ENCODE data around the gene TXNL1.

The TXNL1 gene

DNA sequence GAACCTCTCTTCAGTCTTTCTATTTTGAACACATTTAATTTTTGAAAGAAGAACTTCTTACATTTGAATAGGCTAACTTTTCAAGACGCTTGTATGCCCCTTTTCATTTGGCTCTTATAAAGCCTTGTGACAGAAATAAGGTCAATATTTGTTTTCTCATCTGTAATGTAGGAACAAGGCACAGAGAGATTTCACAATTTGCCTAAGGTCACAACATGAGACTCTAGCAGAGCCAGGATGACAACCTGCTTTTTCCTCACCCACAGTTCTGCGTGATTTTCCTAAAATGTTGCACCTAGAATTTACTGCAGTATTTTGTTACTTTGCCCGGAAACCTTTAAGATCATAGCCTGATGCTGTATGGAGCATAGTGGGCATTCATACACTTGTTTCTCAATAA is 67.4 kb downstream of the TXNL1 start:
- Histone ChIP-seq H3K9ac (ENCODE audit: low read length in 2 of 2) (no peak overlapping the region), H3K27me3 (ENCODE audit: control insufficient read depth in 1 of 2, insufficient read depth in 2 of 2, low read length in 2 of 2) (no peaks in the 10 kb centered on the region), H3K9me3 (ENCODE audit: control insufficient read depth in 2 of 2, low read length in 2 of 2) (no peaks in the 10 kb centered on the region), H3K4me3 (ENCODE audit: low read length in 2 of 2) (no peak overlapping the region), H3K36me3 (ENCODE audit: control insufficient read depth in 2 of 2, insufficient read depth in 2 of 2, low read length in 2 of 2) (no peaks in the 10 kb centered on the region), H3K27ac (ENCODE audit: low read length) (no peak overlapping the region), H3K4me1 (ENCODE audit: control insufficient read depth, insufficient read depth, low read length) (peaks cover under 1% of the 10 kb centered on the region)

DNA sequence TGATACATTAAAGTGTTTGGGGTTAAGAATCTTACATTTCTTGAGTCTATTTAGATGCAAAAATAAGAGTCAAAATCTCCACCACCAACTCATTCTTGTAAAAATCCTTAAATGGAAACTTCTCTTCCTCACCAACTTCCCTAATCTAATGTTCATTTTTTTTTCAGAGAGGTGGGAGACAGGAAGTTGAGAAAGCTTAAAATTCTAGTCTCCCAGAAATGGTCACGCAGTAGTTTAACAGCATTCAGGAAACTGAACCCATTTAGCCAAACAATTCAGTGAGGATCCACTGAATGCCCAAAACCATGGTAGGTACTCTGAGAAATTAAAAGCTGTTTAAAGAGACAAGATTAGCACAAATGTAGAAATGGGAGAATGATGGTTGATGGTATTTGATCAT is 69.0 kb downstream of the TXNL1 start:
- no peaks in the 10 kb centered on the region for H3K9me3 ChIP-seq (ENCODE audit: control insufficient read depth in 2 of 2, low read length in 2 of 2)
- H3K4me1 ChIP-seq (ENCODE audit: control insufficient read depth, insufficient read depth, low read length), result peaks cover 3% of the 10 kb centered on the region
- no peaks in the 10 kb centered on the region for H3K36me3 ChIP-seq (ENCODE audit: control insufficient read depth in 2 of 2, insufficient read depth in 2 of 2, low read length in 2 of 2)
- no peak overlapping the region for H3K9ac ChIP-seq (ENCODE audit: low read length in 2 of 2)
- no peak overlapping the region for H3K27ac ChIP-seq (ENCODE audit: low read length)
- no peak overlapping the region for H3K4me3 ChIP-seq (ENCODE audit: low read length in 2 of 2)
- H3K27me3 ChIP-seq (ENCODE audit: control insufficient read depth in 1 of 2, insufficient read depth in 2 of 2, low read length in 2 of 2), result no peaks in the 10 kb centered on the region

DNA sequence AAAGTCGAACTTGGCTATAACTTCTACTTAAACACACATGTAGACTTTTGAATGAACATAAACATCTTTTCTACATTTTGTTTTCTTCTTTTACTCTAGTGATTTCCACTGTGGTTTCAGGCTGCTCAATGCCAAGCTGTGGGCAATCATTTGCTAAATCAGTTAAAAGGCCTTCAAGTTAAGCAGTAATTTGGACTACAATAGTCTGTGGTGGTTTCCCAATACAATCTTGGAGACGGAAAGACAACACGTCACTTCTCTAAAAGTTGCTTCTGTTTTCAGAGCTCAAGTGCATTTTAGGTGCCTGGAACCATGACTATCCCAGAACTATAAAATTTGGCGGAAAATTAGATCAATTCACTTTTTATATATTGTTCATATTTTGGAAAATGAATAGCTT is 69.4 kb downstream of the TXNL1 start:
- Histone ChIP-seq H3K9ac (ENCODE audit: low read length in 2 of 2) (no peak overlapping the region), H3K36me3 (ENCODE audit: control insufficient read depth in 2 of 2, insufficient read depth in 2 of 2, low read length in 2 of 2) (no peaks in the 10 kb centered on the region), H3K27ac (ENCODE audit: low read length) (no peak overlapping the region), H3K27me3 (ENCODE audit: control insufficient read depth in 1 of 2, insufficient read depth in 2 of 2, low read length in 2 of 2) (no peaks in the 10 kb centered on the region), H3K4me1 (ENCODE audit: control insufficient read depth, insufficient read depth, low read length) (peaks cover 3% of the 10 kb centered on the region), H3K9me3 (ENCODE audit: control insufficient read depth in 2 of 2, low read length in 2 of 2) (no peaks in the 10 kb centered on the region), H3K4me3 (ENCODE audit: low read length in 2 of 2) (no peak overlapping the region)

DNA sequence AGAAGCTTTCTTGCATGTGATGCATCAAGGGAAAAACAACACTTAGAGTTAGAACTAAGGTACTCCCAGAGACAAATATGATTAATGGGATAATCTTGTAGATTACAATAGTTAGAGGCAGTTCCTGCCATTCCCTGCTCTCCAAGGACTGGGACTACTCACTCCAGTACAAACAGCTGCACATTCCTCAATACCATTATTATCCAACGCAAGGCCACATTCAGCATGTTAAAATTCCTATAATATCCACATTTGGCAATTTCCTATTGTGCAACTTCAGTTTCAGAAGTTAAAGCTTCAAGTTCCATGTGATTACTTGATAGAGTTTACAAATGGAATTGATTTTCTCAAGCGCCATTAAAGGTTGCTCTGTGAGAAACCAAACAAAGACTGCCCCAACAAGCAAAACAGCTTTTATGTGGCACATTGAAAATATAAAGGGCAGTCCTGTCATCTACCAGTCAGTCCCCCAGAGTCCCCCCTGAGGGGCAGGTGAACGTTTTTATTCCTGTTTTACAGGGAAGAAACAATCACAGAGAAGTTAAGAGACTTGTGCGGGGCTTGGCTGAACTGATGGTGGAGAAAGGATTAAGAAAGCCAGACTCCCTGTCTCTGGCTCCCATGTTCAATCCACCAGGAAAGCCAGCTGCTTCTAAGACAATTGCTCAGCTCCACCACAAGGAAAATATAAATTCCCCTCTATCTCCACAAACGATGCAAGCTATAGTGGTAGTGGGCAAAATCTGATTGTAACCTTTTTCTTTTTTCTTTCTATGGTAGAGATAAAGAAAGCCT is 72.6 kb downstream of the TXNL1 start:
- Histone ChIP-seq H3K27me3 (ENCODE audit: control insufficient read depth in 1 of 2, insufficient read depth in 2 of 2, low read length in 2 of 2) (no peaks in the 10 kb centered on the region), H3K9ac (ENCODE audit: low read length in 2 of 2) (no peak overlapping the region), H3K36me3 (ENCODE audit: control insufficient read depth in 2 of 2, insufficient read depth in 2 of 2, low read length in 2 of 2) (no peaks in the 10 kb centered on the region), H3K9me3 (ENCODE audit: control insufficient read depth in 2 of 2, low read length in 2 of 2) (no peaks in the 10 kb centered on the region), H3K4me3 (ENCODE audit: low read length in 2 of 2) (no peak overlapping the region), H3K4me1 (ENCODE audit: control insufficient read depth, insufficient read depth, low read length) (peaks cover 3% of the 10 kb centered on the region), H3K27ac (ENCODE audit: low read length) (no peak overlapping the region)

DNA sequence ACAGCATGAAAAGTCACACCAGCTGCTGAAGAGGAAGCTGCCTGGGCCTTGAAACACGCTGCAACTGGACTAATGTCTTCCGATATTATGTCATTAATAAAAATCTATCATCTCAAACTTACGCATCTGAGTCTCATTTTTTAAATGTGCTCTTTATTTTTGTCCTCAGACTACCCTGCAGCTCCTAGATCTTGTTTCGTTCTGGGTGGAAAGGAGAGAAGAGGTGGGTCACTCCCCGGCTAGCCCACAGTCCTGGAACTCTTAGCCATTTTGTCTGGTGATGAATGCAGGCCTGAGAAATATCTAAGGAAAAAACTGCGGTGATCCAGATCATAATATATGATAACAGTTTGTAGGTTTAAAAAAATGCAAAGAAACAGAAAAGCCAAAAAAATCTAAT is 73.3 kb downstream of the TXNL1 start:
- Histone ChIP-seq H3K9me3 (ENCODE audit: control insufficient read depth in 2 of 2, low read length in 2 of 2) (no peaks in the 10 kb centered on the region), H3K27me3 (ENCODE audit: control insufficient read depth in 1 of 2, insufficient read depth in 2 of 2, low read length in 2 of 2) (no peaks in the 10 kb centered on the region), H3K4me3 (ENCODE audit: low read length in 2 of 2) (no peak overlapping the region), H3K9ac (ENCODE audit: low read length in 2 of 2) (no peak overlapping the region), H3K27ac (ENCODE audit: low read length) (no peak overlapping the region), H3K36me3 (ENCODE audit: control insufficient read depth in 2 of 2, insufficient read depth in 2 of 2, low read length in 2 of 2) (no peaks in the 10 kb centered on the region), H3K4me1 (ENCODE audit: control insufficient read depth, insufficient read depth, low read length) (peaks cover 3% of the 10 kb centered on the region)

DNA sequence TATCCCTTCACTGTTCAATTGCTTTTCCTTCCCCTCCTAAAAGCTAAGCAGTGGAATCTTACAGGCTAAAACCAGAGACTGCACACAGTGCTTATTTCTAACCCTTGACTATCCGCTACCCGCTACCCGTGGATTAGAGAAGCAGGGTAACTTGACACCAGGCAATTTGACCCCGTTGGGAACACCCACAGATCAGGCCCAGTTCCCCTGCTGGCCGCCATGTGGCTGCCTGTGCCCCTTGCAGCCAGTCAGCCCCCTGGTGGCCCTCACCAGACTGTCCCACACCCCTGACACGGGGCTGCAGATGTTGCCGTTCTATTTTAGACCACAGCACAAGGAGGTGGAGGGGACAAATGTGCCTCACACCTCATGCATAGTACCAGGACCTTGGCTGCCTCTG is 74.8 kb downstream of the TXNL1 start:
- peaks cover 3% of the 10 kb centered on the region for H3K4me1 ChIP-seq (ENCODE audit: control insufficient read depth, insufficient read depth, low read length)
- no peaks in the 10 kb centered on the region for H3K27me3 ChIP-seq (ENCODE audit: control insufficient read depth in 1 of 2, insufficient read depth in 2 of 2, low read length in 2 of 2)
- no peak overlapping the region for H3K27ac ChIP-seq (ENCODE audit: low read length)
- no peak overlapping the region for H3K9ac ChIP-seq (ENCODE audit: low read length in 2 of 2)
- no peak overlapping the region for H3K4me3 ChIP-seq (ENCODE audit: low read length in 2 of 2)
- H3K36me3 ChIP-seq (ENCODE audit: control insufficient read depth in 2 of 2, insufficient read depth in 2 of 2, low read length in 2 of 2), result no peaks in the 10 kb centered on the region
- no peaks in the 10 kb centered on the region for H3K9me3 ChIP-seq (ENCODE audit: control insufficient read depth in 2 of 2, low read length in 2 of 2)

DNA sequence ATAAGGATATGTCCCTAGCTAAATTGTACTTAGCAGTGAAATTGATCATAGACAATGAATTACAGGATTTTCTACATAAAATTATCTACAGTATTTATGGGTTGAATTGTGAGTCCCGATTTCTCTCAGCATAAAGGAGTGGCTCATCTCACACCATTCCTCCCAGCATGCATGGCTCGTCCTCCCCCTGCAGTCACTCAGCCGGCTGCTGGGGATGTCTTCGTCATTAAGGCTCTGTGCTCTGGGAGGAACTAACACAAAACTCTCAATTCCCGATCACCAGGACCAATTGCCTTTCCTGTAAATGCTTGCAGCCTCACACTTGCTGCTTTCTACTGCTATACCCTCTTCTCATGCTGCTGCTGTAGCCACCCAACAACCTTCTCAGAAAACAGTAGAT is 75.9 kb downstream of the TXNL1 start:
- Histone ChIP-seq H3K27me3 (ENCODE audit: control insufficient read depth in 1 of 2, insufficient read depth in 2 of 2, low read length in 2 of 2) (no peaks in the 10 kb centered on the region), H3K36me3 (ENCODE audit: control insufficient read depth in 2 of 2, insufficient read depth in 2 of 2, low read length in 2 of 2) (no peaks in the 10 kb centered on the region), H3K4me3 (ENCODE audit: low read length in 2 of 2) (no peak overlapping the region), H3K9ac (ENCODE audit: low read length in 2 of 2) (no peak overlapping the region), H3K4me1 (ENCODE audit: control insufficient read depth, insufficient read depth, low read length) (peaks cover 3% of the 10 kb centered on the region), H3K9me3 (ENCODE audit: control insufficient read depth in 2 of 2, low read length in 2 of 2) (no peaks in the 10 kb centered on the region), H3K27ac (ENCODE audit: low read length) (no peak overlapping the region)

DNA sequence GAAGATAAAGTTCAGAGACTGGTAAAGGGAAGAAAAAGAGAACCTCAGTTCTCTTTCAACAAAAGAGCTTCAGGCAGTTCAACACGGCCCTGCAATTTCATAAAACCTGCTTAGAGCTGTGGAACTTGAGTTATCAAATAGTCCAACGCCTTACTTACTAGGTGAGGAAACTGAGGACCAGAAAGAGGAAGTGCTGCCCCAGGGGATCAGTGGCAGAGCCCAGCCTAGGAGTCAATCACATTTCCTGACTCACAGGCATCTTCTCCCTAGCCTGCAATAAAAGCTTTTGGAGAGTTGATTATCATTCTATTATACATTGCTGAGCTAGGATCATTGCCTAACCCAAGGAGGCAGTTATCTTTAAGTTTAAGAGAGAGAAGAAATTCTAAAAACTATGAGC is 77.4 kb downstream of the TXNL1 start:
- Histone ChIP-seq H3K4me1 (ENCODE audit: control insufficient read depth, insufficient read depth, low read length) (peaks cover 2% of the 10 kb centered on the region), H3K27ac (ENCODE audit: low read length) (no peak overlapping the region), H3K27me3 (ENCODE audit: control insufficient read depth in 1 of 2, insufficient read depth in 2 of 2, low read length in 2 of 2) (no peaks in the 10 kb centered on the region), H3K36me3 (ENCODE audit: control insufficient read depth in 2 of 2, insufficient read depth in 2 of 2, low read length in 2 of 2) (no peaks in the 10 kb centered on the region), H3K9ac (ENCODE audit: low read length in 2 of 2) (no peak overlapping the region), H3K9me3 (ENCODE audit: control insufficient read depth in 2 of 2, low read length in 2 of 2) (no peaks in the 10 kb centered on the region), H3K4me3 (ENCODE audit: low read length in 2 of 2) (no peak overlapping the region)

DNA sequence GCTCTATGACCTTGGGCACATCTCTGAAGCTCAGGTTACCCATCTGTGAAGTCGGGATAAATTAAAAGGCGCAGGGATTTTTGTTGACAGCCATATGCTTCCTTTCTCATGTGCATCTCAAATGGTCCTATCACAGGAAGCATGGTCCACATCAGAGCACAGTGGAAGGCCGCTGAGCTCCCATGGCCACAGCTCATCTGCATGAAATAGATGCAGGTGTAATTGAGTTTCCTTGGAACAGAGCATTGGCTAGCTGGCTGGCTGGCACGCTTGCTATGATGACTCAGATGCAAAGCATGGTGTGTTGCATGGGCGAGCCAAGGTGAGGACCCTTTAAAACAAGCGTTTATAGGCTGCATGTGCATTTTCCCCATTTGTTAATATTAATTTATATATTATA is 79.3 kb downstream of the TXNL1 start:
- no peaks in the 10 kb centered on the region for H3K4me1 ChIP-seq (ENCODE audit: control insufficient read depth, insufficient read depth, low read length)
- no peaks in the 10 kb centered on the region for H3K36me3 ChIP-seq (ENCODE audit: control insufficient read depth in 2 of 2, insufficient read depth in 2 of 2, low read length in 2 of 2)
- H3K4me3 ChIP-seq (ENCODE audit: low read length in 2 of 2), result no peak overlapping the region
- no peaks in the 10 kb centered on the region for H3K27me3 ChIP-seq (ENCODE audit: control insufficient read depth in 1 of 2, insufficient read depth in 2 of 2, low read length in 2 of 2)
- no peak overlapping the region for H3K9ac ChIP-seq (ENCODE audit: low read length in 2 of 2)
- no peaks in the 10 kb centered on the region for H3K9me3 ChIP-seq (ENCODE audit: control insufficient read depth in 2 of 2, low read length in 2 of 2)
- H3K27ac ChIP-seq (ENCODE audit: low read length), result no peak overlapping the region

DNA sequence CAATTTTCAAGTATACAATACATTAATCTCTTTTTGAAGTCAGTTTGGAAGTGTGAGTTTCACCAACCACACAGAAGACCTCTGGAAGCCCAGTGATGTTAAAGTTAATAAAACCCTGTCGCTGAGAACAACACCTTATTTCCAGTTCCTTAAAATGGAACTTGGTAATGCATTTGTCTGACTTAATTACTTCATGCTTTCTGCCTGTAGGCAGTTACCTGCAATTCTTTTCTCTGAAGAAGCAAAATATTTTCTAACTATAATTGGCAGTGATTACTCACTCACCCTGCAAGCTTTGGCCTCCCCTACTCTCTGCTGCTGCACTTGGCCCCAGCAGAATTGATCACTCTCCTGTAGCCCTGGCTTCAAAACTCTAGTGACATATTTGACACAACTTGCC is 81.5 kb downstream of the TXNL1 start:
- Histone ChIP-seq H3K9ac (ENCODE audit: low read length in 2 of 2) (no peak overlapping the region), H3K4me1 (ENCODE audit: control insufficient read depth, insufficient read depth, low read length) (no peaks in the 10 kb centered on the region), H3K9me3 (ENCODE audit: control insufficient read depth in 2 of 2, low read length in 2 of 2) (no peaks in the 10 kb centered on the region), H3K4me3 (ENCODE audit: low read length in 2 of 2) (no peak overlapping the region), H3K36me3 (ENCODE audit: control insufficient read depth in 2 of 2, insufficient read depth in 2 of 2, low read length in 2 of 2) (no peaks in the 10 kb centered on the region), H3K27me3 (ENCODE audit: control insufficient read depth in 1 of 2, insufficient read depth in 2 of 2, low read length in 2 of 2) (no peaks in the 10 kb centered on the region), H3K27ac (ENCODE audit: low read length) (no peak overlapping the region)

DNA sequence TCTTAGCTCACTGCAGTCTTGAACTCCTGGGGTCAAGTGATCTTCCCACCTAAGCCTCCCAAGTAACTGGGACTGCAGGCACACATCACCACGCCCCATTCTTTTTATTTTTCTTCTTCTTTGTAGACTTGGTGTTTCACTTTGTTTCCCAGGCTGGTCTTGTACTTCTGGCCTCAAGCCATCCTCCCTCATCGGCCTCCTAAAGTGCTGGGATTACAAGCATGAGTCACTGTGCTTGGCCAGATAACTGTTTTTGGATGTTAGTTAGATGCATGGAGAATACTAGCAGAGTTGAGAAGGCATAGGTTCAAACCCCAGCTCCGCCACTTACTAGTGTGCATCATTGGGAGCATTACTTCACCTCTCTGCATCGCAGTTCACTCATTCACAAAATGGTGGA is 88.3 kb downstream of the TXNL1 start:
- no peak overlapping the region for H3K4me3 ChIP-seq (ENCODE audit: low read length in 2 of 2)
- no peaks in the 10 kb centered on the region for H3K36me3 ChIP-seq (ENCODE audit: control insufficient read depth in 2 of 2, insufficient read depth in 2 of 2, low read length in 2 of 2)
- H3K27me3 ChIP-seq (ENCODE audit: control insufficient read depth in 1 of 2, insufficient read depth in 2 of 2, low read length in 2 of 2), result no peaks in the 10 kb centered on the region
- no peak overlapping the region for H3K27ac ChIP-seq (ENCODE audit: low read length)
- H3K9ac ChIP-seq (ENCODE audit: low read length in 2 of 2), result no peak overlapping the region
- H3K4me1 ChIP-seq (ENCODE audit: control insufficient read depth, insufficient read depth, low read length), result no peaks in the 10 kb centered on the region
- H3K9me3 ChIP-seq (ENCODE audit: control insufficient read depth in 2 of 2, low read length in 2 of 2), result no peaks in the 10 kb centered on the region
